Activated CD8-positive, alpha-beta memory T cell treated with anti-CD3 and anti-CD28 coated beads, Interleukin-2, amount 10 ng/mL, durations not matched to agents 7 days and 5 days (primary cell): ENCODE results near the gene CD244. TPM values are rescaled to one million over a fixed set of nuclear protein-coding genes. Genes with fewer than 3 reads are reported as not detected.

Source experiments
- ATAC-seq: fragments of 150-1000 bp; cut with Tn5 transposase; one replicate; pipeline ENCODE4 v1.10.0; 2021; ENCODE audit warnings: moderate library complexity
- CTCF ChIA-PET: fragments of 350-600 bp; sonication (Branson Sonifier 250); formaldehyde crosslinking; loops from one replicate; lab custom pipeline; 2021; ENCODE audit warnings: antibody characterized with exemption; lab: Charles Lee
- DNase-seq: peaks from one replicate; pipeline ENCODE4 v3.0.0-alpha.2; 2020
- H3K27ac Mint-ChIP-seq: one replicate; pipeline ENCODE4 v1.8.0; 2021; ENCODE audit warnings: mild to moderate bottlenecking, mixed read lengths
- H3K27me3 Mint-ChIP-seq: one replicate; pipeline ENCODE4 v1.8.0; 2021; ENCODE audit warnings: mixed read lengths
- H3K36me3 Mint-ChIP-seq: one replicate; pipeline ENCODE4 v1.8.0; 2021; ENCODE audit warnings: mild to moderate bottlenecking, mixed read lengths
- H3K4me1 Mint-ChIP-seq: one replicate; pipeline ENCODE4 v1.8.0; 2021; ENCODE audit warnings: mixed read lengths
- H3K4me3 Mint-ChIP-seq: one replicate; pipeline ENCODE4 v1.8.0; 2021; ENCODE audit warnings: mild to moderate bottlenecking, moderate library complexity, mixed read lengths
- H3K9me3 Mint-ChIP-seq: one replicate; pipeline ENCODE4 v1.8.0; 2022; ENCODE audit warnings: low read depth, mixed read lengths
- total RNA-seq, 2 experiments: library from RNA; stranded (reverse); gene quantifications; one replicate each; pipeline ENCODE4 v1.2.3, GENCODE V29; 2021

The CD244 gene
- total RNA-seq, 2 experiments from 2014 or later, result 25.6 to 34.5 TPM

- CTCF ChIA-PET, result interaction anchor here (0.7 to 7.2 kb wide), 33 partner anchors 10 to 304 kb away, joined by 3 to 270 read pairs (median 7); partner anchors contain the start of genes CD244, ITLN1, ITLN2 and KLHDC9
- Mint-ChIP-seq H3K4me1 (peaks cover 61% of the 10 kb centered on the region), H3K27ac (peak overlapping the region; percentile 98), H3K27me3 (no peaks in the 10 kb centered on the region), H3K9me3 (no peaks in the 10 kb centered on the region), H3K36me3 (peaks cover 45% of the 10 kb centered on the region), H3K4me3 (no peak overlapping the region)
- DNase-seq (no peak), ATAC-seq (no peak)
Measured at GRCh38 chr1:160836561-160836960, 26.1 kb downstream of the CD244 start.

- no peak for DNase-seq
- Mint-ChIP-seq H3K27me3 (no peaks in the 10 kb centered on the region), H3K4me3 (no peak overlapping the region), H3K36me3 (peaks cover 41% of the 10 kb centered on the region), H3K4me1 (peaks cover 61% of the 10 kb centered on the region), H3K27ac (peak overlapping the region; percentile 98), H3K9me3 (no peaks in the 10 kb centered on the region)
- CTCF ChIA-PET, result interaction anchor here (0.8 to 7.2 kb wide), 35 partner anchors 9 to 390 kb away, joined by 3 to 270 read pairs (median 6); partner anchors contain the start of genes CD244, ITLN1, ITLN2 and LY9
- ATAC-seq, result no peak
Measured at GRCh38 chr1:160835751-160836150, 26.9 kb downstream of the CD244 start.

- Mint-ChIP-seq H3K9me3 (no peaks in the 10 kb centered on the region), H3K4me1 (peaks cover 59% of the 10 kb centered on the region), H3K27ac (peak overlapping the region; percentile 44), H3K36me3 (peaks cover 42% of the 10 kb centered on the region), H3K4me3 (no peak overlapping the region), H3K27me3 (no peaks in the 10 kb centered on the region)
- DNase-seq, result no peak
- CTCF ChIA-PET, result interaction anchor here (0.8 to 7.2 kb wide), 36 partner anchors 9 to 390 kb away, joined by 3 to 270 read pairs (median 5); partner anchors contain the start of genes CD244, ITLN1, ITLN2 and LY9
- no peak for ATAC-seq
Measured at GRCh38 chr1:160834945-160835565, 27.6 kb downstream of the CD244 start.

GRCh38 chr1:160830321-160831153 lies 32.1 kb downstream of the CD244 start:
- no peaks in the 10 kb centered on the region for H3K9me3 Mint-ChIP-seq
- H3K36me3 Mint-ChIP-seq, result peaks cover 32% of the 10 kb centered on the region
- no peak overlapping the region for H3K27ac Mint-ChIP-seq
- H3K27me3 Mint-ChIP-seq, result no peaks in the 10 kb centered on the region
- DNase-seq, result peak; percentile 81
- H3K4me3 Mint-ChIP-seq, result no peak overlapping the region
- CTCF ChIA-PET, result interaction anchor here (0.9 to 5.4 kb wide), 11 partner anchors 9 to 124 kb away, joined by 3 to 38 read pairs (median 11); partner anchors contain the start of genes ITLN2 and LY9
- ATAC-seq, result peak; percentile 70
- H3K4me1 Mint-ChIP-seq, result peaks cover 18% of the 10 kb centered on the region

GRCh38 chr1:160829766-160830165 lies 32.9 kb downstream of the CD244 start:
- Mint-ChIP-seq H3K9me3 (no peaks in the 10 kb centered on the region), H3K27me3 (no peaks in the 10 kb centered on the region), H3K4me3 (no peak overlapping the region), H3K36me3 (peaks cover 29% of the 10 kb centered on the region), H3K4me1 (peaks cover 13% of the 10 kb centered on the region), H3K27ac (no peak overlapping the region)
- no peak for ATAC-seq
- DNase-seq, result no peak
- CTCF ChIA-PET, result interaction anchor here (0.7 to 5.4 kb wide), 9 partner anchors 8 to 123 kb away, joined by 3 to 38 read pairs (median 13); partner anchors contain the start of gene LY9

- no peaks in the 10 kb centered on the region for H3K27me3 Mint-ChIP-seq
- H3K4me1 Mint-ChIP-seq, result no peaks in the 10 kb centered on the region
Measured at GRCh38 chr1:160827418-160827817, 35.3 kb downstream of the CD244 start.

GRCh38 chr1:160826546-160826945 lies 36.1 kb downstream of the CD244 start:
- peaks cover 13% of the 10 kb centered on the region for H3K36me3 Mint-ChIP-seq
- no peaks in the 10 kb centered on the region for H3K27me3 Mint-ChIP-seq
- CTCF ChIA-PET, result interaction anchor here (1.1 to 1.6 kb wide), 4 partner anchors 9 to 127 kb away, joined by 3 read pairs; no protein-coding TSS in a partner anchor
- H3K4me3 Mint-ChIP-seq, result no peak overlapping the region
- ATAC-seq (no peak), DNase-seq (no peak)
- H3K9me3 Mint-ChIP-seq, result no peaks in the 10 kb centered on the region
- no peak overlapping the region for H3K27ac Mint-ChIP-seq
- H3K4me1 Mint-ChIP-seq, result no peaks in the 10 kb centered on the region

More at GRCh38 chr1:160827418-160827817, 35.3 kb downstream of the CD244 start:
- Mint-ChIP-seq H3K27ac (no peak overlapping the region), H3K9me3 (no peaks in the 10 kb centered on the region), H3K36me3 (peaks cover 13% of the 10 kb centered on the region), H3K4me3 (no peak overlapping the region)
- DNase-seq (no peak), ATAC-seq (no peak)
- CTCF ChIA-PET, result interaction anchor here (1.0 to 5.4 kb wide), 5 partner anchors 46 to 146 kb away, joined by 3 to 31 read pairs (median 3); no protein-coding TSS in a partner anchor

- CTCF ChIA-PET, result interaction anchor here (2.1 to 5.2 kb wide), 2 partner anchors 25 to 130 kb away, joined by 6 to 42 read pairs; partner anchors contain the start of gene ITLN2
- DNase-seq, result no peak
- no peak overlapping the region for H3K4me3 Mint-ChIP-seq
- H3K27me3 Mint-ChIP-seq, result no peaks in the 10 kb centered on the region
- no peak for ATAC-seq
- no peak overlapping the region for H3K27ac Mint-ChIP-seq
- peaks cover 3% of the 10 kb centered on the region for H3K36me3 Mint-ChIP-seq
- H3K9me3 Mint-ChIP-seq, result no peaks in the 10 kb centered on the region
- no peaks in the 10 kb centered on the region for H3K4me1 Mint-ChIP-seq
Measured at GRCh38 chr1:160823296-160823695, 39.4 kb downstream of the CD244 start.

GRCh38 chr1:160821627-160822026 lies 41.1 kb downstream of the CD244 start:
- DNase-seq, result no peak
- Mint-ChIP-seq H3K9me3 (no peaks in the 10 kb centered on the region), H3K27me3 (no peaks in the 10 kb centered on the region), H3K27ac (no peak overlapping the region), H3K36me3 (peaks cover 2% of the 10 kb centered on the region), H3K4me1 (no peaks in the 10 kb centered on the region), H3K4me3 (no peak overlapping the region)
- ATAC-seq, result no peak
- CTCF ChIA-PET, result interaction anchor here (0.9 to 5.2 kb wide), 7 partner anchors 8 to 169 kb away, joined by 3 to 42 read pairs (median 4); partner anchors contain the start of gene ITLN2

GRCh38 chr1:160819186-160819585 lies 43.5 kb downstream of the CD244 start:
- H3K27me3 Mint-ChIP-seq, result no peaks in the 10 kb centered on the region
- DNase-seq (no peak), ATAC-seq (no peak)
- H3K9me3 Mint-ChIP-seq, result no peaks in the 10 kb centered on the region
- CTCF ChIA-PET, result interaction anchor here (0.8 to 3.6 kb wide), 5 partner anchors 16 to 132 kb away, joined by 3 to 17 read pairs (median 8); no protein-coding TSS in a partner anchor
- no peak overlapping the region for H3K4me3 Mint-ChIP-seq
- no peak overlapping the region for H3K27ac Mint-ChIP-seq
- H3K4me1 Mint-ChIP-seq, result no peaks in the 10 kb centered on the region
- H3K36me3 Mint-ChIP-seq, result no peaks in the 10 kb centered on the region

GRCh38 chr1:160818207-160818937 lies 44.3 kb downstream of the CD244 start:
- Mint-ChIP-seq H3K4me1 (peaks cover 3% of the 10 kb centered on the region), H3K27me3 (no peaks in the 10 kb centered on the region), H3K4me3 (no peak overlapping the region), H3K9me3 (no peaks in the 10 kb centered on the region), H3K36me3 (no peaks in the 10 kb centered on the region), H3K27ac (no peak overlapping the region)
- CTCF ChIA-PET, result interaction anchor here (0.8 to 3.6 kb wide), 9 partner anchors 10 to 133 kb away, joined by 3 to 17 read pairs (median 4); no protein-coding TSS in a partner anchor
- ATAC-seq, result no peak
- DNase-seq, result no peak

- H3K4me1 Mint-ChIP-seq, result peaks cover 13% of the 10 kb centered on the region
- no peaks in the 10 kb centered on the region for H3K36me3 Mint-ChIP-seq
- H3K9me3 Mint-ChIP-seq, result no peaks in the 10 kb centered on the region
- H3K27me3 Mint-ChIP-seq, result no peaks in the 10 kb centered on the region
- no peak overlapping the region for H3K27ac Mint-ChIP-seq
- CTCF ChIA-PET, result interaction anchor here (0.8 to 2.6 kb wide), 6 partner anchors 16 to 139 kb away, joined by 3 to 7 read pairs (median 3); partner anchors contain the start of gene ITLN2
- no peak overlapping the region for H3K4me3 Mint-ChIP-seq
- DNase-seq (no peak), ATAC-seq (no peak)
Measured at GRCh38 chr1:160814856-160815255, 47.8 kb downstream of the CD244 start.
